Stimulated activated CD4-positive, alpha-beta T cell treated with anti-CD3 and anti-CD28 coated beads, Interleukin-2, amount 100 ng/mL, for 4 hours (primary cell): Measurements from ENCODE around the gene TTYH3.
A peak's percentile ranks its signal among the peaks of the same experiment; 100 is the strongest.

ENCODE experiments used
- DNase-seq: peaks from one replicate; pipeline ENCODE4 v3.0.0-alpha.2; 2020; ENCODE audit warnings: low read depth

TTYH3 gene

DNA sequence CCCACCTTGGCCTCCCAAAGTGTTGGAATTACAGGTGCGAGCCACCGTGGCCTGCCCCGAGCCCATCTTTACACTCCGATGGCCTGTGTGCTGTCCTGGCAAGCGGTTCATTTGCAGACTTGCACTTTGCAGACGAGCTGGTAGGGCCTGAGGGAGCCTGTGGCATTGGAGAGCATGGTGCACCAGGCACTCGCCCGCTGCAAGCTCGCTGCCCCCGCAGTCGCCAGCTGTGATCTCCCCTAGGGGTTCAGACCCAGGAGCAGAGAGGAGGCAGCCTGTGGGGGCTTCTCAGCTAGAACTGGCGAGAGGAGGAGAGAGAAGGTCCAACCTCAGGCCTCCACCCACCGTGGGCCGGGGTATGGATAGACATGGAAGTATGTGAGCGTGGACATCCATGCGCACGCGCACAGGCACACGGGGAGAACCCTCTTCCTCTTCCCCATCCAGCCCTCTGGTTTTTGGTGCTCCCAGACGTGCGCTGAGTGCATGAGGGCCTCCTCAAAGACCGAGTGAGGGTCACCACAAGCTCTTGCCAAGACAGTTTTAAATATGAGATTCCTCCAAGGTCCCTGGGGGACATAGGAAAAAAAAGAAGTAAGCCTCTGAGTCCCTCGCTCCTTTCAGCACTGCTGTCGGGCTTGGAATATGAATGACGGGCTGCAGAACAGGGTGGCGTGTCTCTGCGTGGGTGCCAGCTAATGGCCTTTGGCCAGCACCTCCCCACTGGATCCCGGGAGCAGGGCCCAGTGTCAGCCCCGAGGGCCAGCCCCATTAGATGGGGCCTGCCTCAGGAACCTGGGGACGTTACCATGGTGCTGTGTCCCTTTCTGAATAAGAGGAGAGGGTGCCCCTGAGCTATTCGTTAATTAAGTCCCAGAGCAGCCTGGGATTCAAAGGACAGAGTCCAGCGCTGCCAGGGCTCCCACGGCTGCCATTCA is 15.1 kb upstream of the TTYH3 start:
- DNase-seq, result no peak

- no peak for DNase-seq
These were observed 14.4 kb upstream of the TTYH3 start for GRCh38 chr7:2617325-2617905.

GRCh38 chr7:2619116-2619515 is 12.7 kb upstream of the TTYH3 start:
- no peak for DNase-seq

- DNase-seq, result no peak
These were observed 10.5 kb upstream of the TTYH3 start for GRCh38 chr7:2621061-2621828.

GRCh38 chr7:2621948-2622640 is 9.7 kb upstream of the TTYH3 start:
- DNase-seq, result no peak

- no peak for DNase-seq
These were observed 8.7 kb upstream of the TTYH3 start for GRCh38 chr7:2622869-2623697.

GRCh38 chr7:2623698-2624014 is 8.1 kb upstream of the TTYH3 start:
- no peak for DNase-seq

DNA sequence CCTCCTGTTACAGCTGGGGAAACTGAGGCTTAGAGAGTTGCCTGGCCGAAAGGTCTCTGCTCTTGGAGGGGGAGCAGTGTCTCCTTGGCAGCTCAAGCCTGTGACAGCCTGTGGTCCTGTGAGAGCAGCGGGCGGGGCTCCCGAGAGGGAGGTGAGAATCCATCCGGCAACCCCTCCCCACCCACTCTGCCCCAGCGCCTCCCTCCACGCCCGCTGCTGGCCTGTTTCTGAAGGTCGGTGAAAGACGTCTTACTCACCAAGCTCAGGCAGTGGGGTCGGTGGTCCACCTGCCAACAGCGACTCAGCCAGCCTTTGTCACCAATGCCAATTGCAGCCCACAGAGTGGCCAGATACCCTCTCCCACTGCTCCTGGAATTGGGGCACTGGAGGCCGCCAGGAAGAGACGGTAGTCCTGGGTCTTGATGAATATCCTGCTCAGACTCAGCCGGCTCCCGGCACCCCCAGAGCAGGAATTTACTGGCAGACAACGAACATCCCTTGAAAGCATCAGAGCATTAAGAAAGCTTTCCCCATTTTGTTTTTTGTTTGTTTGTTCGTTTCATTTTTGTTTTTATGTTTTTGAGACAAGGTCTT is 7.4 kb upstream of the TTYH3 start:
- no peak for DNase-seq

DNA sequence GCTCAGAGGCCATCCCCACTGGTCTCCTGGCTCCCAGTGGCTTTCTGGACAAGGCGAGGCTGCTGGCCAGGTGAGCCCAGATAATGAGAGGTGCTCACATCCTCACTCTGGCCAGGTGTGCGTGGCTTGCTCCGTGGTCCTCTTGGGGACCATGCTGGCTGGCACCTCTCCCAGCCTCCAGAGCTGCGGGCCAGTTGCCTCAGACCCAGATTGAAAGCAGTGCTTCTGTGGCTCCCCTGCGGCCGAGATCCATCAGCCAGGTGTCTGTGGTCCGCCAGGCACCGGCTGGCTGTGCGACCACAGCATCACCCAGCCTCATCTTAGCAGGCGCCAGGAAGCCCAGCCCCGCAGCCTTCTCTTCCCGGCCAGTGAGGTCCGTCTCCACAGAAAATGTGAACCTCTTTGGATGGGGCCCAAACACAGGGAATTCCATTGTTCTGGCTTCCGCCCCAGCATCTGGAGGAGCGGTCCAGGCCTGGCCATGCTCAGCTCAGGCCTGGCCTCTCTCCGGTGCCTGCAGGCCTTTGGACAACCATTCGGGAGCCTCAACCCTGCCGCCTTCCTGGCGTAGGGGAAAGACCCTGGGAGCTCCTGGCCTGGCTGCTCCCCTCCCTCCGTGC is 5.2 kb upstream of the TTYH3 start:
- DNase-seq, result no peak

- DNase-seq, result no peak
These were observed 4.3 kb upstream of the TTYH3 start for GRCh38 chr7:2627258-2628129.

DNA sequence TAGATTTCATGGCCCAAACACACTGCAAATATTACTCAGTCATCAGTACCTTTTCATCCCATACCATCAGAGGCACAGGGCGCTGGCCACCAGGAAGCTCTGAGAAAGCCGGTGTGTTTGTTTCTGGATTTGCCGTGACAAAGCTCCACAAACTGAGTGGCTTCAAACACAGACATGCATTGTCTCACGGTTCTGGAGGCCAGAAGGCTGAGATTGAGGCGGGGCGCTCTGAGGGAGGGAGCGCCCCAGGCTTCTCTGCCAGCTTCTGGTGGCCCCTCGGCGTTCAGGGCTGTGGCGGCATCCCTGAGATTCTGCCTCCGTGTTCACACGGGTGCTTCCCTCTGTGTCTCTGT is 3.7 kb upstream of the TTYH3 start:
- DNase-seq, result no peak

- DNase-seq, result no peak
These were observed 2.9 kb upstream of the TTYH3 start for GRCh38 chr7:2628891-2629290.

DNA sequence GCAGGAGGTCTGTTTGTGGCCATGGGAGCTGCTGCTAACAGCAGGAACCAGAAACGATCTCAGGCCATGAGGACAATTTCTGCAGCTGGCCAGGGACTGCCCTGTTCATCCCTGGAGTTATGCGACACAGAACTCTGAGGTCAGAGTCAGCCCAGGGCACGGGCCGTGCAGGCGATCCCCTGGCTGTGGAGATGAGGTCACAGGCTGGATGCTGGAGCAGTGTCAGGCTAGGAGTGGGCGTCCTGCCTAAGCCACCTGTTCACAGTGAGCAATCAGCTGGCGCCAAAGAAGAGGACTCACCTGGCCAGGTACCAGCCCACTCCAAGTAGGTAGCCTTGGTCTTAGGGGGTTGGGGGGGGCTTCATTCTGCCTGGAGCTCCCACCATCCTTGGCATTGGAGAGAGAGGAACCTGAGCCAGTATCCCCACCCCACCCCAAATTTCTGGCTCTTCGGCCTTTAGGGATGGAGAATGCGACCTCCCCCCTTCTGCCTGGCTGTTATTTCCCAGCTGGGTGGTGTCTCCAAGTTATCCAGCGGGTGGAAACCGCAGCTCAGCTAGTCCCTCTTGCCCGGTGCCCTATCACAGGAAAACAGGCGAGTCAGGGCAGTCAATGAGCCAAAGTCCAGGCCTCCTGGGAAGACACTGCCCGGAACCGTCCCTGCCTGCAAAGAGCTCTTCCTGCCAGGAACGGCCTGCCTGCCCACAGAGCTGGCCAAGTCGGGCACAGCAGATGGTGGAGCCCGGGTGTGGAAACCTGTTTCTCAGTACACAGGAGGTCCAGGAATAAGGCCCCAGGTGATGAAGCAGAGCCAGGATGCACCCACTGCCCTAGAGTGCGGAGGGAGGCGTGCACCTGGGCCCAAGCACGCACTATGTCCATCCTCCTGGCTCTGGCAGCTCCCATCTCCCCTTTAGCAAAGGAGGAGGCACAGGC is 1.8 kb upstream of the TTYH3 start:
- DNase-seq, result no peak

- DNase-seq, result peak; percentile 42
These were observed 1.1 kb downstream of the TTYH3 start for GRCh38 chr7:2632733-2633537.

GRCh38 chr7:2633538-2634266 is 1.9 kb downstream of the TTYH3 start:
- peak; percentile 38 for DNase-seq

DNA sequence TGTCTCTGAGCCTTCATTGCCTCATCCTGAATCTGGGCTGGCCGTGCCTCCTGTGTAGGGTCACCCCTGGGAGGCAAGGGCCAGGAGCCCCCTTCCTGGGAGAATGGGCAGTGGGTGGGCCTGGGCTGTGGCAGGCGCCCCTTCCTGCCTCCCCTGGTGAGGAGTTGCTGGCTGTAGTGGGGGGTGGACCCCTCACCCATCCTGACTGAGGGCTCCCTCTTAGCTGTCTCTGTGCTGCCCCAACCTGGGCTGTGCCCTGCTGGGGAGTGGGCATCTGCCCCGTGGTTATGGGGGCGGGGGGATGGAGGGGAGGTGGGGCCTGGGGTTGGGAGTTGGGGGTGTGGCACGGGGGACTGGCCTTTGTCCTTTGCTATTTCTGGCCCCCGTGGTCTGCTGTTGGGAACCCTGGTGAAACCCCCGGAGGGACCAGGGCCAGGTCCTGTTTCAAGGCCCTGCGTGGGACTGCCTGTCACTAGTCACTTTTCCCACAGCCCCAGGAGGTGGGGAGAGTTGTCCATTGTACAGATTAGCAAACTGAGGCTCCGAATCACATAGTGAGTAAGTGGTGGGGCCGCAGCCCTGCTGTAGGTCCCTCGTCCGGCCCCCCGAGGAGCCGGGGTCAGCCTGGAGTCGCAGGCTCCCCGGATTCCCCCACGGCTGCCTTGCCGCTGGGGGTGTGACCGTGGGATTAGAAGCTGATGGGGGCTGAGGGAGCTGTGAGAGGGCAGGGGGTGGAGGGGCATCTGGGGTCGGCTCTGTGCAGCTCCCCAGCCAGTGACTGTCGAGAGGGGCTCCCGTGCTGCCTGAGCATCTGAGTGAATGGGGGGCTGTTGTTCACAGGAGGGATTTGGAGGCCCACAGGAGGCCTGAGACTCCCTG is 2.7 kb downstream of the TTYH3 start:
- no peak for DNase-seq
